DLD1 (cell line): ENCODE results near the gene VAV1.
"Not testable (repeated sequence)": the region's sequence is repeated elsewhere in the genome, so short reads cannot be mapped to it uniquely, and the experiment has no call there.

ENCODE experiments used
- in situ Hi-C: cut with HindIII; loops from 2 replicates; pipeline ENCODE4 v1.10.0; 2017; ENCODE audit warnings: low sequenced_read_pairs

Gene VAV1

DNA sequence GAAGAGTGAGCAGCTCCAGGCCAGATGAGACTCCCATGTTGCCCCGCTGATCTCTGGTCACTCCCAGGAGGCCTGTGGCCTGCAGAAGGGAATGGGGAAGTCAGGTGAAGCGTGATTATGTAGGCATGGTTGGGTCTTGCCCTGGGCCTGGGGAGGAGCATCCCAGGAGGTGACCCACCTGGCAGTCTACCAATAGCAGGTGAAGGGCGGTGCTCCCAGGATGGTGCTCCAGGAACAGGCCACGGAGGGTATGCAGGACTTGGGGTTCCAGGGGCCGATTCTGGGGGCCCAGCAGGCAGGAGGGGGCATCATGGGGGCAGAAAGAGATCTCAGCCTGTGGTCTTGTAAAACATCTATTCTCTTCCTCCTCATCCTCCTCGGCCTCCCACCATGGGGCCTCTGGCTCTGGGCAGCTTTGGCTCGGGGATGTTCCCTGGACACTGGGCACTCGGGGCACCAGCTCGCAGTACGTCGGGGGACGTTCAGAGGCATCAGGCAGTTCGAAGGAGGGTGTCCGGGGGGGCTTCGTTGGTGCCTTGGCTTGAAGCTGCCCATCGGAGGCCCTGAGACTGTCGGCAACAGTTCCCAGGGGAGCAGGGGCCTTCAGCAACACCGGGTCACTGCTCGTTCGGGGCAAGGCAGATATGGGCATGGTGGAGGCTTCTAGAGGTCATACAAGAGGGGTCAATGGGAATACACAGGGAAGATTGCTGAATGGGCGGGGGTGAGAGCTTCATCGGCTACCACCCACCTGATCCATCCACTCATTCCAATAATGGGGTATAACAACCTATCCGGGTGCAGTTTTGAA lies 17.6 kb upstream of the VAV1 start:
- in situ Hi-C loops = no loop called here

DNA sequence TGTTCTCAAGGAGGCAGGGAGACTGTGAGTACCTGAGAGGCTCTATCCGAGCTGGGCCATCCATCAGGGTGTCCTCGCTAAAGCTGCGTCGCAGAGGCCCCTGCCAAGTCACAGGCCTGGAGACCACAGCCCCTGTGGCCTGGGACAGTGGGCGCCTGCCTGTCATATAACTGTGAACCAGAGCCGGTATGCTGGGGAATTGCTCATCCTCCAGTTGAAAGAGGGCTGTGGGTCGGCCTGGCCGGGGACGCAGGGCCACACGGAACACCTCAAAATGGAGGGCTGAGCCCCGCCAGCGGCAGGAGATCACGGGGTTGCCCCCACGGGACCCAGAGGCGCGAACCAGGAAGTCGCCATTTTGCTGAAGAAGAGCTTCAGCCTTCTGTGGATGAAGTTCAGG lies 11.9 kb upstream of the VAV1 start:
- in situ Hi-C loops = no loop called here

DNA sequence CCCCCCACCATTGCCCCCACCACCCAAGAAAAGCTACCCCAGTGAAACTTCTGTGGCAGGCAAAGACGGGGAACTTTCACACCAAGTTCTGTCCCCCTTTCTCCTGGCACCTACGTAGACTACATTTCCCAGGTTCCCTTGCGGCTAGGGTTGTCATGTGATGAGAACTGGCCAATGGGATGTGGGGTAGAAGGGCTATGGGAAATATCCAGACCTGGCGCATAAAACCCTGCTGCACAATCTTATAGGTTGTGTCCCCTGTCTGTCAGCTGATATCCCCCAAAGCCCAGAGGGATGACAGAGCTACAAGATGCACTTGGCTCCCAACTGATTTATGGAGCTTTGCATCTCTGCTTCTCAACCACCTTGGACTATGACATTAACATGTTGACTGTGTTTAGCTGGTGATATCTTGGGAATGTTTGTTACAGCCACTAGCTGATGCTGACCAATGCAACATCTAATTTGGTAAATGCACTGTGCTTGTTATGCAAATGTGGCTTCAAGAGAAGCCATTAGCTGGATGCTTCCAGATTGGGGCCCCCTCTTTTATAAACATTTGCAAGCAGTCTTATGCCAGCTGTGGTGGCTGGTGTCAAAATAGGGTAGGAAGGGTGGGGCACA lies 11.3 kb upstream of the VAV1 start:
- in situ Hi-C loops = no loop called here

DNA sequence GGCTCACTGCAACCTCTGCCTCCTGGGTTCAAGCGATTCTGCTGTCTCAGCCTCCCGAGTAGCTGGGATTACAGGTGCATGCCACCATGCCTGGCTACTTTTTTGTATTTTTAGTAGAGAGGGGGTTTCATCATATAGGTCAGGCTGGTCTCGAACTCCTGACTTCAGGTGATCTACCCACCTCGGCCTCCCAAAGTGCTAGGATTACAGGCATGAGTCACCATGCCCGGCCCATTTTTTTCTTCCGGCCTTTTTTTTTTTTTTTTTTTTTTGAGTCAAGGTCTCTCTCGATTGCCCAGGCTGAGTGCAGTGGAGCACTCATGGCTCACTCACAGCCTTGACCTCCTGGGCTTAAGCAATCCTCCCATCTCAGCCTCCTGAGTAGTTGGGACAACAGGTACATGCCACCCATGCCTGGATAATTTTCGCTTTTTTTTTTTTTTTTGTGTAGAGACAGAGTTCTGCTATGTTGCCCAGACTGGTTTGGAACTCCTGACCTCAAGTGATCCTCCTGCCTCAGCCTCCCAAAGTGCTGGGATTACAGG lies 10.2 kb upstream of the VAV1 start:
- in situ Hi-C loops = not testable (repeated sequence)

DNA sequence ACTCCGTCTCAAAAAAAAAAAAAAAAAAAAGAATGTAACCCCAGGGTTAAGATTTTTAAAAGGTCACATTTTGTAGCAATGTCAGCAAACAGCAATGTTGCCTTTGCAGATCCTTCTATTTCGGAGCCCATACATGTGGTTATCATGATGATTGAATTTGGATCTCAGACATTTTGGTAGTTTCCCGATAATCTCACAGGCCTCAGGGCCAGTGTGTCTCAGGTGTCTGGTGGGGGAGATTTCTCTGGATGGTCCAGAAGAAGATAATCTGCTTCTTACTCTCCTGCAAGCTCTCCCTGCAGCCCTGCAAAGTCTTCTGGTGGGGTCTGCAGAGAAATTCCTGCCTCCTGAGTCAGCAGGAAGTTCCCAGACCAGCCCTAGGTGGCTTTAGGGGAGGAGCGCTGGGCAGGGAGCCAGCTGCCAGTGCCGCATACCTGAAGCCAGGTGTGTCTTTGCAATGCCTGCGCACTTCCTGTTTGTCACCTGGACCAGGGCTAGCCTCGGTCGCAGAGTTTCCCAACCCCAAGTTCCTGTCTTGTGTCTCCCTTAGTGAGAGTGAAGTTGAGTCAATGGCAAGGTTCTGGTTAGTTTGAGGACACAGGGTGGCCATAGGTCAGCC lies 6.7 kb upstream of the VAV1 start:
- in situ Hi-C loops = no loop called here

DNA sequence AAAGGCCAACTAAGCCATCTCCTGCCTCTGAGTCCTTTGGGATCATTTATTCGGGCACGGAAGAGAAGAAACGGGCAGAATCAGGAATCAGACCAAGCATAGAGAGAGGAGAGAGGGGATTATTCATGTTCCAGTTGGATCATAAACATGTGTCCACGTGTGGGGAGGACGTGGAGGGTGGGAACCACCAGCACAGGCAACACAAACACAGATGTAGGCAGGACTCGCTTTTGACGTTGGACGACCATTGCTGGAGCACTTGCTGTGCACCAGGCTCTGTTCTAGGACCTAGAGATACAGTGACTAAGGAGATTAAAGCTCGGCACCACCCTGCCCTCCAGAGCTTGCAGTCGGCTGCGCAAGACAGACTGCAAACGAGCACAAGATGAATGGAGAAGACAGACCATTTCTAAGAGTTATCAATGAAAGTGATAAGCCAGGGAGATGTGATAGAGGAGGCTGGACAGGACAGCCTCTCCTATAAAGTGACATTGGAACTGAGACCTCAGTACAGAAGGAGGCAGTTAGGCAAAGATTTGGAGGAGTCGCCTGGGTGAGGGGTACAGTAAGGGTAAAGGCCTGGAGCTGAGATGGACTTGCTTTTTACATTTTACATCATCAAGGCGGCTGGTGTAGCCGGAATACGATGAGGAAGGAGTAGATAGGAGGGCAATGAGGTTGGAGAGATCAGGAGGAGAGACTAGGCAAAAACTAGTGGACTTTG lies 6.0 kb upstream of the VAV1 start:
- in situ Hi-C loops = no loop called here

DNA sequence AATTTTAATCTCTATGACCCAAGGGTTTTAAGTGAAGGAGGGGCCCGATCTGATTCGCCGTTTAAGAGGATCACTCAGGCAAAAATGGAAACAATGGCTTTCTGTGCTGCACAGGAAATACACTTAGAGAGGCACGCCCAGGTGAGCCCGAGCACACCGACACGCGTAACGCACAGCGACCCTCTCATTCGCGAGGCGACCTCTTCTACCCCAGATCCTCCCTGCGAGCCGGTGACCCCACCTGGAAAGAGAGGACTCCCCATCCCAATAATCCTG lies 5.5 kb upstream of the VAV1 start:
- in situ Hi-C loops = no loop called here

DNA sequence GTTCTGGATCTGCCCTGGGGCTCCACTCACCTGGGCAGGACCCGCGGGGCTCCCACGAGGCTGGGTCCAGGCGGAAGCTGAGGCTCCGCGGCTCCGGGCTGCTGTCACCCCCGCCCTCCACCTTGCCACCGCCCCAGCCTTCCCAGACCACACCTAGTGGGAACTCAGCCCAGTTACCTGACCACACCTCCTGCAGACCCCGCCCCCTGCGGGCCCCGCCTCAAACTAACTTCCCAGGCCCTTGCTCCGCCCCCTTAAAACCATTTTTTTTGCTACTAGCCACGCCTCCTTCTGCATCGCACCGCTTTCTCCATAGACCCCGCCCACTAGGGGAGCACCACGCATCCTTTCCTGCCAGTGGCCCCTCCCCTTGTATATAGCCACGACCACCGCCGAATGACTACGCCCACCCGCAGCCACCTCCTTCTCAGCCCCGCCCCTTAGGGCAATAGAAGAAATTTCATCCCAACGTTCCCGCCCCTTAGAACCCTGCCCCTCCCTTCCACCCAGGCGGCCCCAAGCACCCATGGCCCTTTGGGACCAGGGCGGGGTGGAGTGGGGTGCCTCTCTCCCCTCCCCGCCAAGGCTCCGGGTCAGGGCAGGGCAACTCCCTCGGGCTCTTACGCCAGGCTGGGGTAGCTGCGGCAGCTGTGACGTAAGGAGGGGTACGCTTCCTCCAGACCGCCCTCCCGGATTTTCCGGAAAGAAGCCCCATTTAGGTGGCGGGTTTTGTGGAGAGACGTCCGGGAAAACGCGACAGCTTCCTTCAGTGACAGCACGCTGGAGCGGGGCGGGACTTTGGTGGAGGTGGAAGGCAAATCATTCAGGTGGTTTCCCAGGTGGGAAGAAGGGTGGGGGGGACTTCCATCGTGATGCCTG lies 4.9 kb upstream of the VAV1 start, which contains the start of gene SH2D3A:
TSS of gene SH2D3A (minus strand) at position 79 of the 879 bp plus-strand sequence. CDS start 3,687 bp downstream, outside the sequence.
- in situ Hi-C loops = no loop called here

DNA sequence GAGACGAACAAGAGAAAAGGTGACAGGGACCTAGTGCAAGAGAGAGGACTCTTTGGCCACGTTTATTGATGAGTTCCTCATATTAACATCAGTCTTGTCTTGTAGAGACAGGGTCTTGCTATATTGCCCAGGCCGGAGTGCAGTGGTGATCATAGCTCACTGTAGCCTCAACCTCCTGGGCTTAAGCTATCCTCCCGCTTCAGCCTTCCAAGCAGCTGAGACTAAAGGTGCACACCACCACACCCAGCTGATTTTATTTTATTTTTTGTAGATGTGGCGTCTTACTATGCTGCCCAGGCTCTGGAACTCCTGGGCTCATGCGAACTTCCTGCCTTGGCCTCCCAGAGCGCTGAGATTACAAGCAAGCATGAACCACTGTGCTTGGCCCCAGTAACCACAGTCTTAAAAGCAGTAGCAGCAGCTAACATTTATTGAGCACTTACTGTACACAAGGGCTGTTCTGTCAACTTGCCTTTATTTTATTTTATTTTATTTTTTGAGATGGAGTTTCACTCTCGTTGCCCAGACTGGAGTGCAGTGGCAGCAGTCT lies 4.2 kb upstream of the VAV1 start:
- in situ Hi-C loops = no loop called here

DNA sequence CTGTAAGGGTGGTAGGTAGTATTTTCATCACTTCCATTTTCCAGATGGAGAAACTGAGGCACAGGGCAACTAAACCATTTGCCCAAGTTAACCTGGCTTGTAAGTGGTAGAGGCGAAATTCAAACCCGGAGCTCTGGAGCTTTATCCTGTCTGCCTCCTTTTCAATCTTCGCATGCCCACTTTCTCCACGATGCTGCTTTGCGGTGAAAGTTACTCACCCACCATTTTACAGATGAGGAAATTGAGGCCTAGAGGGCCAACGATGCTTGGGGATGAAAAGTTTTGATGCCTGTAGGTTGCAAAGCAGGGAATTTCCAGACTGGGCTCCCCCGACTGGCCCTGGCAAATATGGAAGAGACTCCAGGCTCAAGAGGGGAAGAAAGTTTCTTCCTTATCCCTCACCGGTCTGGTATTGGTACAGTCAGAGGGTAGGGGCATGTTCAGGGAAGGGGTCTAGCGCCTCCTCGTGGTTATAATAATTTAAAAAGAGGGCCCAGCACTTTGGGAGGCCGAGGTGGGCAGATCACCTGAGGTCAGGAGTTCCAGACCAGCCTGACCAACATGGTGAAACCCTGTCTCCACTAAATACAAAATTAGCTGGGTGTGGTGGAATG lies 3.4 kb upstream of the VAV1 start:
- in situ Hi-C loops = no loop called here

DNA sequence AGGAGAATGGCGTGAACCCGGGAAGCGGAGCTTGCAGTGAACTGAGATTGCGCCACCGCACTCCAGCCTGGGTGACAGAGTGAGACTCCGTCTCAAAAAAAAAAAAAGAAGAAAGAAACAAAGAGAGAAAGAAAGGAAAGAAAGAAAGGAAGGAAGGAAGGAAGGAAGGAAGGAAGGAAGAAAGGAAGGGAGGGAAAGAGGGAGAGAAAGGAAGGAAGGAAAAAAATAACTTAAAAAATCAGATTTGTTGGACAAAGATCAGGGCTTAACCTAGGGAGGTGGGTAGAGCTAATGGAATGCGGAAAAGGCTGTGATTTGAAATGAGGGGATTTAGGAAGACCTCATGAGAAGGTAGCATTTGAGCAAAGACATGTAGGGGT lies 870 bp upstream of the VAV1 start:
- in situ Hi-C loops = not testable (repeated sequence)

DNA sequence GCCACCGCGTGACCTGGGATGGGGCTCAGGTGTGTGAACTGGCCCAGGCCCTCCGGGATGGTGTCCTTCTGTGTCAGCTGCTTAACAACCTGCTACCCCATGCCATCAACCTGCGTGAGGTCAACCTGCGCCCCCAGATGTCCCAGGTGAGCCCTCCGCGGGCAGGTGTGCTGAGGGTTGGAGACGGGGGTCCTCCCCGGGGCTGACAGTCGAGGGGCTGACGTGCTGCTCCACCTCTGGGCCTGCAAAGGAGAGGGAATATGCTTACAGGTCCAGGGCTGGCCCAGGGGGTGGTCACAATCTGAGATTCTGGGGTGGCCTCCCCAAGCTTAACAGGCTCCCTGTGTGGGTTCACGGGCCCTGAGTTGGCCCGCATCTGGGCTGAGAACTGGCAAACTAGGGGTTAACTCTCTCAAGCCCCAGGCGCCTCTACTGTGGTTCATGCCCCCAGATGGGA lies 386 bp downstream of the VAV1 start:
- in situ Hi-C loops = no loop called here

DNA sequence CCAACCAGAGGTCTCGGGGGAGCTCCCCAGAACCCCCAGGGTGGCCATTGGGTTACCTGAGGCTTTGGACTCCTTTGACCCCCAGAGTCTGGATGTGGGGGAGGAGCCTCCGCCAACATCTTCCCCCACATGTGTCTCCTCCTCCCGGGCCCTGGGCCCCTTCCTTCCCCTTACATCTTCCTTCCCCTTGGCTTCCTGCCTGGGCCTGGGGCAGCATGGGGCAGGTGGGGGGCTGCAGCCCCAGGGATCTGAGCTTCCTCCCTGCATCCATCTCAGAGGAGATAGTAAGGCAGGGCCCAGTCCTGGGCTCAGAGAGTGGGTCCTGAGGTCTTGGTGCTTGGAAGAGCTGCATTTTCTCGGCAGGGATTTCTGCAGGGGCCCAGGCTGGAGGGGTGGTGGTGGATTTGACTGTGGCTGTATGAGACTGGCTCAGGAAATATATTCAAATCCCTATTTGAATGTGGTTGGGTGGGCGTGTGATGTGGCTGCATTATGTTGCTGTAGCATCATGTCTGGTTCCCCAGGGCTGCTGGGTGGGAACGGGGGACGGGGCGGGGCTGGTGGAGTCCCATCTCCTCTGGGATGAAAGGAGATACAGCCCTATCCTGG lies 919 bp downstream of the VAV1 start:
- in situ Hi-C loops = no loop called here

DNA sequence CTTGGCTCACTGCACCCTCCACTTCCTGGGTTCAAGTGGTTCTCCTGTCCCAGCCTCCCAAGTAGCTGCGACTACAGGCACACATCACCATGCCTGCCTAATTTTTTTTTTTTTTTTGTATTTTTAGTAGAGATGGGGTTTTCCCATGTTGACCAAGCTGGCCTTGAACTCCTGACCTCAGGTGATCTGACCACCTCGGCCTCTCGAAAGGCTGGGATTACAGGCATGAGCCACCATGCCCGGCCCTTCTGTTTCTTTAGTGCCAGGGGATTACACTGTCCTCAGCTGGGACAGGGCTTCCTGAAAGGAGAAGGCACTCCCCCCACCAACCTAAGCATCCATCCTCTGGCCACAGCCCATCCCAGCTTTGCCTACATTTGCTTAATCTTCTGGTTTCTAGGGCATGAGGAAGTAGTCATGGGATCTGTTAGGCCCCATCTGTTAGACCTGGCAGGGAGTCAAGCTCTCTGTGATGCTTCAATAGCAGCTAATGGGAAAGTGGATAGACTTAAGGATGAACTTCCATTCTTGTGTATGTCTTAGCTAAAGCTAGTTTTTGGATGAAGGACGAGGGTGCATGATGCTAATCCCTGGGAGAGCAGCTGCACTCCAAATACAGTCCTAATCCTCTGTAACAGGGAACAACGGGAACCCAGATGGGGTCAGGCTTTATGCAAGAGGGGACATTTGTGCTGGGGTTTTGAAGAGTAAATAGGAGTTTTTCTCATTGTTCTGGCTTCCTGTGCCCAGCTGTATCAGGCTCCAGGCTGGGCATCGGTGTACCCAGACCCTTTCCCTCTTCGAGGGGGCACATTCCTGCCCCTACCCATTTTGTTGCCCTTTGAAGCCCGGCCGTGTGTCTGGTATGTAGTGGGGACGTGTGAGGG lies 2.6 kb downstream of the VAV1 start:
- in situ Hi-C loops = no loop called here

DNA sequence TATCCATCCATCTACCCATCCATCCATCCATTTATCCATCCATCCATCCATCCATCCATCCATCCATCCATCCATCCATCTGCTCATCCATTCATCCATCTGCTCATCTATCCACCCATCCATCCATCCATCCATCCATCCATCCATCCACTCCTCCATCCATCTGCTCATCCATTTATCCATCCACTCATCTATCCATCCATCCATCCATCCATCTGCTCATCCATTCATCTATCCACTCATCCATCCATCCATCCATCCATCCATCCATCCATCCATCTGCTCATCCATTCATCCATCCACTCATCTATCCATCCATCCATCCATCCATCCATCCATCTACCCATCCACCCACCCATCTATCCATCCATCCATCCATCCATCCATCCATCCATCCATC lies 3.5 kb downstream of the VAV1 start:
- in situ Hi-C loops = not testable (repeated sequence)

DNA sequence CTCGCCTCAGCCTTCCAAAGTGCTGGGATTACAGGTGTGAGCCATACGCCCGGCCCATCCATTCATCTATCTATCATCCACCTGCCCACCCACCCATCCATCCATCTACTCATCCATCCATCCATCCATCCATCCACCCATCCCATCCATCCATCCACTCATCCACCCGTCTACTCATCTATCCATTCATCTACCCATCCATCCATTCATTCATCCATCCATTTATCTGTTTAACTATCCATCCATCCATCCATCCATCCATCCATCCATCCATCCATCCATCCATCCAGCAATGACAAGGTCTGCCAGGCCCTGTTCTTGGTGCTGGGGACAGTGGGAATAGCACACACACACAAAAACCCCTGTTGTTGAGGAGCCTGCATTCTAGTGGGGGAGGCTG lies 4.5 kb downstream of the VAV1 start:
- in situ Hi-C loops = no loop called here

DNA sequence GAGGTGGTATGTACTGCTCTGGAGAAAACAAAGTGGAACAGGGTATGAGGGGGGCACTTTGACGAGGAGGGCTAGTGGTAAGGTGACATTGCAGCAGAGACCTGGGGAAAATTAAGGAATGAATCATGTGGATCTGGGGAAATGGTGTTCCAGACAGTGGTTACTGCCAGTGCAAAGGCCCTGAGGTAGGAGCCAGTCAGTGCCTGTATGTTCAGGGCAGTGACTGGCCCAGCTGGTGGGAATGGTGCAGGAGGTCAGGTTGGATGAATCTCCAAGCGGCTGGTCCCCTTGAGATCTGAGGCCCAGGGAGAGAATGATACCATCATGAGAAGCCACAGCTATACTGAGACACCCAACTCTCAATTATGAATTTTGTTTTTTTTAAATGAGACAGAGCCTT lies 4.9 kb downstream of the VAV1 start:
- in situ Hi-C loops = no loop called here

DNA sequence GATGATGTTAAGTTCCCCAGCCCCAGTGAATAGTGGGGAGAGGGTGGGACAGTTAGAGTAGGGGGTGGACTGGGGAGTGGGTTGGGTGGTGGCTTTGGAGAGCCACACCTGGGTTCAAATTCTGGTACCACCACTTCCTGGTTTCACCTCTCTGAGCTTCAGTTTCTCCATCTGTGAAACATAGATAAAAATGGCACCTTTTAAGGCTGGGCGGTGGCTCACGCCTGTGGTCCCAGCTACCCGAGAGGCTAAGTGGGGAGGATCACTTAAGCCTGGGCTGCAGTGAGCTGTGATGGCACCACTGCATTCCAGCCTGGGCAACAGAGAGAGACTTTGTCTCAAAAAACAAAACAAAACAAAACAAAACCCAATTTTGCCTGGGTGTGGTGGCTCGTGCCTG lies 5.9 kb downstream of the VAV1 start:
- in situ Hi-C loops = no loop called here
